H9 (cell line): ENCODE measurements around the gene KIRREL3. TPM values are rescaled to one million over a fixed set of nuclear protein-coding genes. Genes with fewer than 3 reads are reported as not detected.

ENCODE experiments used
- DNase-seq: peaks from one replicate; pipeline ENCODE4 v3.0.0-alpha.2; 2017
- H2AFZ ChIP-seq: one replicate; pipeline ENCODE4 v1.6.1; 2013; ENCODE audit warnings: mild to moderate bottlenecking, low read length, control low read depth, moderate library complexity
- H2AK5ac ChIP-seq: 2 replicates; pipeline ENCODE4 v1.6.1; 2013; ENCODE audit warnings: low read length, control low read depth, mixed read lengths; ENCODE audit not compliant: insufficient read length
- H2BK120ac ChIP-seq: one replicate; pipeline ENCODE4 v1.6.1; 2013; ENCODE audit warnings: low read depth, mild to moderate bottlenecking, low read length, control low read depth, inconsistent platforms; ENCODE audit not compliant: poor library complexity, severe bottlenecking
- H2BK12ac ChIP-seq: 2 replicates; pipeline ENCODE4 v1.6.1; 2013; ENCODE audit warnings: low read length, control low read depth, mixed read lengths, low read depth; ENCODE audit not compliant: insufficient read length
- H2BK15ac ChIP-seq: 2 replicates; pipeline ENCODE4 v1.6.1; 2013; ENCODE audit warnings: low read depth, low read length, control low read depth
- H2BK20ac ChIP-seq: one replicate; pipeline ENCODE4 v1.6.1; 2013; ENCODE audit warnings: low read depth, mild to moderate bottlenecking, low read length, control low read depth, inconsistent platforms; ENCODE audit not compliant: poor library complexity, severe bottlenecking
- H2BK5ac ChIP-seq: 2 replicates; pipeline ENCODE4 v1.6.1; 2013; ENCODE audit warnings: low read length, control low read depth, mixed read lengths; ENCODE audit not compliant: insufficient read length
- H3K14ac ChIP-seq: 2 replicates; pipeline ENCODE4 v1.6.1; 2013; ENCODE audit warnings: low read length, control low read depth; ENCODE audit not compliant: insufficient read depth
- H3K18ac ChIP-seq: 2 replicates; pipeline ENCODE4 v1.6.1; 2013; ENCODE audit warnings: low read depth, mild to moderate bottlenecking, mixed read lengths, low read length, control low read depth; ENCODE audit not compliant: insufficient read length
- H3K23ac ChIP-seq: 2 replicates; pipeline ENCODE4 v1.6.1; 2013; ENCODE audit warnings: low read length, control low read depth, mixed read lengths, low read depth; ENCODE audit not compliant: insufficient read length
- H3K23me2 ChIP-seq: 2 replicates; pipeline ENCODE4 v1.6.1; 2013; ENCODE audit warnings: low read depth, mild to moderate bottlenecking, mixed read lengths, low read length, control low read depth; ENCODE audit not compliant: insufficient read length, poor library complexity, severe bottlenecking
- H3K27ac ChIP-seq: 2 replicates; pipeline ENCODE4 v1.5.1; 2013; ENCODE audit warnings: low read length, control low read depth, mixed read lengths, low read depth; ENCODE audit not compliant: insufficient read length
- H3K27me3 ChIP-seq: 2 replicates; pipeline ENCODE4 v1.6.1; 2013; ENCODE audit warnings: low read length, control low read depth, inconsistent platforms; ENCODE audit not compliant: insufficient read depth
- H3K4ac ChIP-seq: 2 replicates; pipeline ENCODE4 v1.6.1; 2013; ENCODE audit warnings: low read depth, mild to moderate bottlenecking, control low read depth, inconsistent platforms, low read length, moderate library complexity
- H3K4me1 ChIP-seq: 2 replicates; pipeline ENCODE4 v1.6.1; 2013; ENCODE audit warnings: low read length, control low read depth, inconsistent platforms; ENCODE audit not compliant: insufficient read depth
- H3K4me2 ChIP-seq: 2 replicates; pipeline ENCODE4 v1.6.1; 2013; ENCODE audit warnings: low read length, control low read depth, mixed read lengths; ENCODE audit not compliant: insufficient read length, insufficient read depth
- H3K56ac ChIP-seq: 2 replicates; pipeline ENCODE4 v1.6.1; 2013; ENCODE audit warnings: low read depth, mild to moderate bottlenecking, mixed read lengths, low read length, control low read depth; ENCODE audit not compliant: insufficient read length
- H3K79me1 ChIP-seq: 2 replicates; pipeline ENCODE4 v1.6.1; 2013; ENCODE audit warnings: low read depth, mild to moderate bottlenecking, moderate library complexity, low read length, control low read depth, inconsistent platforms; ENCODE audit not compliant: insufficient read depth, poor library complexity, severe bottlenecking
- H3K79me2 ChIP-seq: 2 replicates; pipeline ENCODE4 v1.6.1; 2013; ENCODE audit warnings: low read length, control low read depth, inconsistent platforms; ENCODE audit not compliant: insufficient read depth
- H3K9ac ChIP-seq: 2 replicates; pipeline ENCODE4 v1.6.1; 2013; ENCODE audit warnings: low read length, control low read depth, mixed read lengths; ENCODE audit not compliant: insufficient read length; ENCODE audit errors: extremely low read depth
- H3K9me3 ChIP-seq: one replicate; pipeline ENCODE4 v1.6.1; 2013; ENCODE audit warnings: low read depth, low read length, inconsistent platforms; ENCODE audit not compliant: control insufficient read depth
- H3T11ph ChIP-seq: one replicate; pipeline ENCODE4 v1.6.1; 2013; ENCODE audit warnings: mild to moderate bottlenecking, low read length, control low read depth, inconsistent platforms
- H4K20me1 ChIP-seq: one replicate; pipeline ENCODE4 v1.6.1; 2013; ENCODE audit not compliant: control insufficient read depth, insufficient read length, insufficient read depth
- H4K5ac ChIP-seq: 2 replicates; pipeline ENCODE4 v1.6.1; 2013; ENCODE audit warnings: low read depth, mild to moderate bottlenecking, mixed read lengths, low read length, control low read depth; ENCODE audit not compliant: insufficient read length
- H4K8ac ChIP-seq: replicated peaks from 2 replicates; pipeline ENCODE4 v1.6.1; 2013; ENCODE audit warnings: low read length, control low read depth, mixed read lengths, low read depth; ENCODE audit not compliant: insufficient read length
- H4K91ac ChIP-seq: 2 replicates; pipeline ENCODE4 v1.6.1; 2013; ENCODE audit warnings: low read depth, mild to moderate bottlenecking, moderate library complexity, mixed read lengths, low read length, control low read depth; ENCODE audit not compliant: insufficient read length
- H3K27ac Mint-ChIP-seq, 3 experiments: 2 replicates in 2 of 3; 3 replicates in 1 of 3; pipeline ENCODE4 v1.8.0; 2020 to 2021; ENCODE audit warnings: mixed read lengths in 3 of 3, mild to moderate bottlenecking in 1 of 3, moderate library complexity in 1 of 3
- H3K27me3 Mint-ChIP-seq: 2 replicates; pipeline ENCODE4 v1.8.0; 2021; ENCODE audit warnings: low read depth, mild to moderate bottlenecking, moderate library complexity, mixed read lengths
- H3K36me3 Mint-ChIP-seq, 3 experiments: 2 replicates in 2 of 3; 3 replicates in 1 of 3; pipeline ENCODE4 v1.8.0; 2020 to 2021; ENCODE audit warnings: low read depth in 3 of 3, mixed read lengths in 3 of 3; ENCODE audit not compliant: insufficient read depth in 1 of 3
- H3K4me1 Mint-ChIP-seq, 2 experiments: 2 replicates each; pipeline ENCODE4 v1.8.0; 2020; ENCODE audit warnings: mixed read lengths in 2 of 2
- H3K4me3 Mint-ChIP-seq, 2 experiments: 2 replicates in 1 of 2; 3 replicates in 1 of 2; pipeline ENCODE4 v1.8.0; 2020 to 2021; ENCODE audit warnings: mild to moderate bottlenecking in 2 of 2, mixed read lengths in 2 of 2, moderate library complexity in 1 of 2
- H3K9me3 Mint-ChIP-seq, 2 experiments: 2 replicates in 1 of 2; 3 replicates in 1 of 2; pipeline ENCODE4 v1.8.0; 2020; ENCODE audit warnings: mild to moderate bottlenecking in 2 of 2, mixed read lengths in 2 of 2, moderate library complexity in 1 of 2
- WGBS: extraction: QIAGEN DNeasy Blood & Tissue Kit; methylation state at CpG from one replicate; pipeline ENCODE4 v1.1.7; 2013; ENCODE audit warnings: missing lambda C conversion rate, low lambda C conversion rate, mixed read lengths; ENCODE audit not compliant: insufficient read length; ENCODE audit errors: extremely low coverage; 5-methylcytosine and 5-hydroxymethylcytosine counted together
- total RNA-seq: library from RNA; stranded (reverse); gene quantifications from 2 replicates; pipeline ENCODE4 v1.2.1, GENCODE V29; 2021
- TF ChIP-seq, protein P1 (sequence below): fragments of 200-600 bp; sonication (generic); conservative IDR thresholded peaks from 3 replicates; pipeline ENCODE4 v1.8.0; 2021; ENCODE audit warnings: antibody characterized with exemption, mild to moderate bottlenecking

The KIRREL3 gene
- total RNA-seq, 1 experiment from 2014 or later: 0.17 TPM

DNA sequence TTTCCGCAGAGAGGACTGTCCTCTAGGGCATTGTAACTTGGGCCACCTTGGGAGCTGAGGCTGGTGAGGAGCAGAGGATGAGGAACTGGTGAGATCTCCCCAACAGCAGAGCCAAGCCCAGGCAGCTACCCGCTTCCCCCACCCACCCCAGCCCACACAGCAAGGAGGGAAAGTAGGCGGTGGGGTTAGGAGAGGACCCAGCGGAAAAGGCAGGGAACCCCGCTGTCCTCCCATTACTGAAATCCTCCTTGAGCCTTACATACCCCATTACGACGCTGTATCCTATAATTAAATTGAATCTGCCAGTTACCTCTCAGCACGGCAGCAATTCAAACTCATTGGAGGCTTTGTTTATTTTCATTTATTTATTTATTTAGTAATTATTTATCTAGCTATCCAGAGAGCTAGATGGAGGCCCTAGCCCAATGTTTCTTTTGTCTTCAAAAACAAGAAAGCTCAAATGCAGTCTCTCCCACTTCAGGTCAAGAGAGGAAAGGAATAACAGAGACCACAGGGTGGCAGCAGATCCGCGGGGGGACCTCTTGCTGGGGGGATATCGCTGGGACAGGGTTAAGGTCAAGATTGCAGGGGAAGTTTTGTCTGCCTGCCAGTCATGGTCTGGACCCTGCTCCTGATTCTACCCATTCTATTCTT, 427.1 kb downstream of the KIRREL3 start:
- peaks cover 3% of the 10 kb centered on the region for H3K4me1 ChIP-seq
- peak; percentile 59 for DNase-seq
- no peaks in the 10 kb centered on the region for H3K9me3 ChIP-seq
- no peak overlapping the region for H2BK20ac ChIP-seq
- no peaks in the 10 kb centered on the region for H4K20me1 ChIP-seq
- no peak overlapping the region for H3T11ph ChIP-seq
- no peak overlapping the region for H2AK5ac ChIP-seq
- no peak overlapping the region for H3K56ac ChIP-seq
- no peak overlapping the region for H2AFZ ChIP-seq
- Mint-ChIP-seq H3K4me1 (peaks cover 7 to 18% of the 10 kb centered on the region in 2 experiments), H3K4me3 (no peak overlapping the region), H3K27me3 (peaks cover 44% of the 10 kb centered on the region), H3K36me3 (no peaks in the 10 kb centered on the region), H3K27ac (no peak overlapping the region; a peak in 1 of 7 replicates), H3K9me3 (no peaks in the 10 kb centered on the region)
- no peak overlapping the region for H4K5ac ChIP-seq
- no peak overlapping the region for H4K8ac ChIP-seq
- no peak overlapping the region for H3K18ac ChIP-seq
- H3K4ac ChIP-seq: no peak overlapping the region
- no peaks in the 10 kb centered on the region for H3K79me1 ChIP-seq
- H3K79me2 ChIP-seq: no peaks in the 10 kb centered on the region
- H3K23me2 ChIP-seq: no peaks in the 10 kb centered on the region
- no peak overlapping the region for H4K91ac ChIP-seq
- no peak overlapping the region for H3K9ac ChIP-seq
- H2BK5ac ChIP-seq: no peak overlapping the region
- H3K23ac ChIP-seq: no peak overlapping the region
- H2BK12ac ChIP-seq: no peak overlapping the region
- H3K27me3 ChIP-seq: no peaks in the 10 kb centered on the region
- no peak overlapping the region for H3K4me2 ChIP-seq
- no CpG with 5 or more reads among the region's 11 CpGs for WGBS
- no peak overlapping the region for H3K27ac ChIP-seq
- H2BK120ac ChIP-seq: no peak overlapping the region
- no peak overlapping the region for H2BK15ac ChIP-seq
- H3K14ac ChIP-seq: no peak overlapping the region; the same call in 1 of the 2 replicates
- TF ChIP-seq, protein P1, sequence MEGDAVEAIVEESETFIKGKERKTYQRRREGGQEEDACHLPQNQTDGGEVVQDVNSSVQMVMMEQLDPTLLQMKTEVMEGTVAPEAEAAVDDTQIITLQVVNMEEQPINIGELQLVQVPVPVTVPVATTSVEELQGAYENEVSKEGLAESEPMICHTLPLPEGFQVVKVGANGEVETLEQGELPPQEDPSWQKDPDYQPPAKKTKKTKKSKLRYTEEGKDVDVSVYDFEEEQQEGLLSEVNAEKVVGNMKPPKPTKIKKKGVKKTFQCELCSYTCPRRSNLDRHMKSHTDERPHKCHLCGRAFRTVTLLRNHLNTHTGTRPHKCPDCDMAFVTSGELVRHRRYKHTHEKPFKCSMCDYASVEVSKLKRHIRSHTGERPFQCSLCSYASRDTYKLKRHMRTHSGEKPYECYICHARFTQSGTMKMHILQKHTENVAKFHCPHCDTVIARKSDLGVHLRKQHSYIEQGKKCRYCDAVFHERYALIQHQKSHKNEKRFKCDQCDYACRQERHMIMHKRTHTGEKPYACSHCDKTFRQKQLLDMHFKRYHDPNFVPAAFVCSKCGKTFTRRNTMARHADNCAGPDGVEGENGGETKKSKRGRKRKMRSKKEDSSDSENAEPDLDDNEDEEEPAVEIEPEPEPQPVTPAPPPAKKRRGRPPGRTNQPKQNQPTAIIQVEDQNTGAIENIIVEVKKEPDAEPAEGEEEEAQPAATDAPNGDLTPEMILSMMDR: peak; percentile 63
